GM06990 (cell line): ENCODE data around the gene SLTM.
A peak's percentile ranks its signal among the peaks of the same experiment; 100 is the strongest.
"Not testable (repeated sequence)": the region's sequence is repeated elsewhere in the genome, so short reads cannot be mapped to it uniquely, and the experiment has no call there.

ENCODE experiments used
- DNase-seq: peaks from one replicate; pipeline ENCODE4 v3.0.0-alpha.2; 2011; ENCODE audit not compliant: insufficient read length; ENCODE audit errors: extremely low read depth
- H3K27me3 ChIP-seq: replicated peaks from 2 replicates; pipeline ENCODE4 v1.6.0; 2011; ENCODE audit warnings: low read length; ENCODE audit not compliant: control insufficient read depth, insufficient read depth
- H3K36me3 ChIP-seq: 2 replicates; pipeline ENCODE4 v1.5.1; 2011; ENCODE audit warnings: low read length; ENCODE audit not compliant: control insufficient read depth, insufficient read depth
- H3K4me3 ChIP-seq: replicated peaks from 2 replicates; pipeline ENCODE4 v1.5.1; 2011; ENCODE audit warnings: low read depth, mild to moderate bottlenecking, control low read depth, low read length
- TF ChIP-seq, protein P1 (sequence below): IDR thresholded peaks from 2 replicates; pipeline ENCODE4 v1.5.1; 2011; ENCODE audit warnings: low read length, control low read depth, mild to moderate bottlenecking, inconsistent platforms; ENCODE audit not compliant: insufficient read depth, poor library complexity, severe bottlenecking

Gene SLTM

DNA sequence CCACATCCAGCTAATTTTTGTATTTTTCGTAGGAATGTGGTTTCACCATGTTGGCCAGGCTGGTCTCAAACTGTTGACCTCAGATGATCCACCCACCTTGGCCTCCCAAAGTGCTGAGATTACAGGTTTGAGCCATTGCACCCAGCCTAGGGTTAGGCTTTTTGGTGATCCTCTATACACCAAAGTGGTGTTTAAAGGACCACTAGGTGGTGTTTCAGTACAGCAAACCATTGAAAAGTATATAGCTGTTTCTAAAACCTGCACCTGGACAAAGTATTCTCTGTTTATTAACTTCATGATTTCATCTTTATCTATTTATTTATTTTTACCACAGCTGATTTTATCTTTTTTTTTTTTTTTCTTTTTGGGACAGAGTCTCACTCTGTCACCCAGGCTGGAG is 94.0 kb downstream of the SLTM start:
- TF ChIP-seq, protein P1, sequence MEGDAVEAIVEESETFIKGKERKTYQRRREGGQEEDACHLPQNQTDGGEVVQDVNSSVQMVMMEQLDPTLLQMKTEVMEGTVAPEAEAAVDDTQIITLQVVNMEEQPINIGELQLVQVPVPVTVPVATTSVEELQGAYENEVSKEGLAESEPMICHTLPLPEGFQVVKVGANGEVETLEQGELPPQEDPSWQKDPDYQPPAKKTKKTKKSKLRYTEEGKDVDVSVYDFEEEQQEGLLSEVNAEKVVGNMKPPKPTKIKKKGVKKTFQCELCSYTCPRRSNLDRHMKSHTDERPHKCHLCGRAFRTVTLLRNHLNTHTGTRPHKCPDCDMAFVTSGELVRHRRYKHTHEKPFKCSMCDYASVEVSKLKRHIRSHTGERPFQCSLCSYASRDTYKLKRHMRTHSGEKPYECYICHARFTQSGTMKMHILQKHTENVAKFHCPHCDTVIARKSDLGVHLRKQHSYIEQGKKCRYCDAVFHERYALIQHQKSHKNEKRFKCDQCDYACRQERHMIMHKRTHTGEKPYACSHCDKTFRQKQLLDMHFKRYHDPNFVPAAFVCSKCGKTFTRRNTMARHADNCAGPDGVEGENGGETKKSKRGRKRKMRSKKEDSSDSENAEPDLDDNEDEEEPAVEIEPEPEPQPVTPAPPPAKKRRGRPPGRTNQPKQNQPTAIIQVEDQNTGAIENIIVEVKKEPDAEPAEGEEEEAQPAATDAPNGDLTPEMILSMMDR, result peak; percentile 45
- no peaks in the 10 kb centered on the region for H3K36me3 ChIP-seq
- no peak for DNase-seq
- no peak overlapping the region for H3K4me3 ChIP-seq
- no peaks in the 10 kb centered on the region for H3K27me3 ChIP-seq

DNA sequence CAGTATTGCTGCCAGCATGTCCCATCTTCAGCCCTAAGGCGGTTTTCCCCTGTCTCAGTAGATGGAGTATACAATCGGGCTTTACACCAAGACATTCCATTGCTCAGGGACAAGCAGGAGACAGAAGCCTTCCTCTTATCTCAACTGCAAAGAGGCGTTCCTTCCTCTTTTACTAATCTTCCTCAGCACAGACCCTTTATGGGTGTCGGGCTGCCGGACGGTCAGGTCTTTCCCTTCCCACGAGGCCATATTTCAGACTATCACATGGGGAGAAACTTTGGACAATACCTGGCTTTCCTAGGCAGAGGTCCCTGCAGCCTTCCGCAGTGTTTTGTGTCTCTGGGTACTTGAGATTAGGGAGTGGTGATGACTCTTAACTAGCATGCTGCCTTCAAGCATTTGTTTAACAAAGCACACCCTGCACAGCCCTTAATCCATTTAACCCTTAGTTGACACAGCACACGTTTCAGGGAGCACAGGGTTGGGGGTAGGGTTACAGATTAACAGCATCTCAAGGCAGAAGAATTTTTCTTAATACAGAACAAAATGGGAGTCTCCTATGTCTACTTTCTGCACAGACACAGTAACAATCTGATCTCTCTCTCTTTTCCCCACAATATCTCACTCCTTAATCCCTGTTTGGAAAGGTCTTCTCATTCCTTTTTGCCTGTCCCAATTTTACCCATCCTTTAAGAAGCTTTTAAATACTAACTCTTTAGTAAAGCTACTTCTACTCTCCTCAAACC is 99.6 kb downstream of the SLTM start:
- not testable (repeated sequence) for DNase-seq, H3K4me3 ChIP-seq, H3K36me3 ChIP-seq, H3K27me3 ChIP-seq

DNA sequence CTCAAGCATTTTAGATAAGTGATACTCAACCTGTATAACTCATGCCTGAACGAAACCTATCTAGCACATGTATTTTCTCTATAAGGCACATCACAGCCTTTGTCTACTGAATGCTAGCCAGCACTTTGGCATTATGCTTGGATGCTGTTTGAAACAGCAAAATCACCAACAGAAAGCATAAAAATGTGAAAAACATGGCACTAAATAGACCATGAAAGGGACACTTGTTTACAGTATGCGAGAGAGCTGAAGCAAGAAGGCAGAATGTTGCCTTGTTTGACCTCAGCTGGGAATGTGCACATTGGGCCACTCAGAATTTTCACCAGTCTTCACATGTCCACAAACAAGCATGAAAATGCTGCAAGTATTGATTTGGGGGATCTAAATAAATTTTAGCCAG is 102.9 kb downstream of the SLTM start:
- no peak for DNase-seq
- no peaks in the 10 kb centered on the region for H3K27me3 ChIP-seq
- H3K4me3 ChIP-seq, result no peak overlapping the region
- TF ChIP-seq, protein P1, result no peak
- H3K36me3 ChIP-seq, result no peaks in the 10 kb centered on the region; the same call in 1 of the 2 replicates
